Measurements from ENCODE around the gene DNAJB8.

DNA sequence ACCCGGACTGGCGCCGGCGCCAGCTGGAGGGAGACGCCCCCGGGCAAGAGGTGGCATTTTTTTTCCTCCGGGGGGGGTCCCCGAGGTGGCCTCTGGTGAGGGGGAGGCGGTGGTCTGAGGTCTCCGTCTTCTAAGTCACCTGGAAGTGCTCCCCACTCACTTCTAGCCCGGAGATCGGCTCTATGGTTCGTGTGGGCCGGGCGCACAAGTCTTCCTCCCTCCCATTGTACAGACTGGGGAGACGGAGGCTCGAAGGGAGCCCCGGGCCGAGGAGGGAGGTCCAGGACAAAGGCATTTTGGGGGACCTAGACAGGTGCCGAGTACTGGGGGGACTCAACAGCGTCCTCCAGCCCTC, 21.9 kb upstream of the DNAJB8 start:
- no peak for TF ChIP-seq POLR2A (IDR thresholded peaks at IDR 0.05)
- TF ChIP-seq, protein P1, sequence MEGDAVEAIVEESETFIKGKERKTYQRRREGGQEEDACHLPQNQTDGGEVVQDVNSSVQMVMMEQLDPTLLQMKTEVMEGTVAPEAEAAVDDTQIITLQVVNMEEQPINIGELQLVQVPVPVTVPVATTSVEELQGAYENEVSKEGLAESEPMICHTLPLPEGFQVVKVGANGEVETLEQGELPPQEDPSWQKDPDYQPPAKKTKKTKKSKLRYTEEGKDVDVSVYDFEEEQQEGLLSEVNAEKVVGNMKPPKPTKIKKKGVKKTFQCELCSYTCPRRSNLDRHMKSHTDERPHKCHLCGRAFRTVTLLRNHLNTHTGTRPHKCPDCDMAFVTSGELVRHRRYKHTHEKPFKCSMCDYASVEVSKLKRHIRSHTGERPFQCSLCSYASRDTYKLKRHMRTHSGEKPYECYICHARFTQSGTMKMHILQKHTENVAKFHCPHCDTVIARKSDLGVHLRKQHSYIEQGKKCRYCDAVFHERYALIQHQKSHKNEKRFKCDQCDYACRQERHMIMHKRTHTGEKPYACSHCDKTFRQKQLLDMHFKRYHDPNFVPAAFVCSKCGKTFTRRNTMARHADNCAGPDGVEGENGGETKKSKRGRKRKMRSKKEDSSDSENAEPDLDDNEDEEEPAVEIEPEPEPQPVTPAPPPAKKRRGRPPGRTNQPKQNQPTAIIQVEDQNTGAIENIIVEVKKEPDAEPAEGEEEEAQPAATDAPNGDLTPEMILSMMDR (IDR thresholded peaks at IDR 0.05 in 4 of 5, conservative IDR thresholded peaks at IDR 0.05 in 1 of 5) = no peak
